Fibroblast of villous mesenchyme (primary cell): Measurements from ENCODE around the gene POU5F2. TPM values are rescaled to one million over a fixed set of nuclear protein-coding genes. Genes with fewer than 3 reads are reported as not detected.

ENCODE experiments used
- DNase-seq: peaks from one replicate; pipeline ENCODE4 v3.0.0-alpha.2; 2010; ENCODE audit warnings: low read depth
- H3K4me3 ChIP-seq: 2 replicates; pipeline ENCODE4 v1.5.1; 2011; ENCODE audit warnings: low read depth, mild to moderate bottlenecking, low read length
- CTCF ChIP-seq: IDR thresholded peaks from 2 replicates; pipeline ENCODE4 v1.5.1; 2012; ENCODE audit warnings: low read depth, mild to moderate bottlenecking, low read length; ENCODE audit not compliant: insufficient read depth
- total RNA-seq: library from RNA; depleted of rRNA; stranded (reverse); fragments of >200 nt; gene quantifications from 2 replicates; pipeline ENCODE4 v1.2.3, GENCODE V29; 2012

Gene POU5F2, protein sequence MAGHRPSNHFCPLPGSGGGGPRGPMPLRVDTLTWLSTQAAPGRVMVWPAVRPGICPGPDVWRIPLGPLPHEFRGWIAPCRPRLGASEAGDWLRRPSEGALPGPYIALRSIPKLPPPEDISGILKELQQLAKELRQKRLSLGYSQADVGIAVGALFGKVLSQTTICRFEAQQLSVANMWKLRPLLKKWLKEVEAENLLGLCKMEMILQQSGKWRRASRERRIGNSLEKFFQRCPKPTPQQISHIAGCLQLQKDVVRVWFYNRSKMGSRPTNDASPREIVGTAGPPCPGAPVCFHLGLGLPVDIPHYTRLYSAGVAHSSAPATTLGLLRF
- total RNA-seq: 1.3 and 2.2 TPM in 2 replicates

DNA sequence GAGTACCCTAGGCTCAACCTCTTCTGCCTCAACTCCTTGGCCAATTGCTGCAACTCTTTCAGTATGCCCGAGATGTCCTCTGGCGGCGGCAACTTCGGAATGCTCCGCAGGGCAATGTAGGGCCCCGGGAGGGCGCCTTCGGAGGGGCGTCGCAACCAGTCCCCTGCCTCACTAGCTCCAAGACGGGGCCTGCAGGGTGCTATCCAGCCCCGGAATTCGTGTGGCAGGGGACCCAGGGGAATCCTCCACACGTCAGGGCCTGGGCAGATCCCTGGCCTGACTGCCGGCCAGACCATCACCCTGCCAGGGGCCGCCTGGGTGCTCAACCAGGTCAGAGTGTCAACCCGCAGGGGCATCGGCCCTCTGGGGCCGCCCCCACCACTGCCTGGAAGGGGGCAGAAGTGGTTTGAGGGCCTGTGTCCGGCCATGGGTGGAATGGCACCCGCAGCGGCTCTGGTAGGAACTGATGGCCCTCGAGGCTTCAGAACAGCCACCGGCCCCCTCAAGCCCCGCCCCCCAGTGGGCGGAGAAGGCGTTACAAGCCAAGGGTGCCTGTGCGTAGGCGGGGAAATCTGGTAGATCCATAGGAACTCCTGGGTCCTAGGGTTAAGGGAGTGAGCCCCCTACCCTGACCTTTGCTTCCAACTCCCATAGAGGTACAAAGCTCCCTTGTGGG is at the start of gene POU5F2:
Gene POU5F2, minus strand, starts transcription at position 465 of the 676 bp plus-strand sequence. Its CDS starts 37 bp downstream, at position 428.
- H3K4me3 ChIP-seq: no peak within 1 kb of the TSS
- no peak for TF ChIP-seq CTCF
- no peak for DNase-seq

- no peak overlapping the region for H3K4me3 ChIP-seq
- TF ChIP-seq CTCF: no peak
- DNase-seq: peak; percentile 38
These were observed 49.0 kb upstream of the POU5F2 start for GRCh38 chr5:93790401-93790800.

GRCh38 chr5:93789173-93790067 is 48.0 kb upstream of the POU5F2 start:
- no peak for TF ChIP-seq CTCF
- H3K4me3 ChIP-seq: no peak overlapping the region
- DNase-seq: peak; percentile 75

DNA sequence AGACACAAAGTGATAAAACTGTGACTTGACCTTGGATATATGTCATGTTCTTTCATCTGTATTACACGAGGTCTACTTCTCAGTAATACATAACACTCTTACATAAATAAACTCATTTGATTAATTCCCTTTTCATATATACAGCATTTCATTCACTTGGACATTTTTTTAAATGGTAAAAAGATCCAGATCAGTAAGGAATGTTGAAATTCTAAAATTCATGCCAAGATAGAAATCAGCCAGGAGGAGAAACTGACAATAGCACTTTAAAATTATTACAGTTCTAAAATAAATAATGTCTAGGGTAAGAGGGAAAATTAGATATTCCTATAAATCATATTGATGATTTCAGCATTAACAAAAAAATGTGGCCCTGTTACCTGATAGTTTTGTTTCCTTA is 46.2 kb upstream of the POU5F2 start:
- TF ChIP-seq CTCF: no peak
- no peak for DNase-seq
- H3K4me3 ChIP-seq: no peak overlapping the region

DNA sequence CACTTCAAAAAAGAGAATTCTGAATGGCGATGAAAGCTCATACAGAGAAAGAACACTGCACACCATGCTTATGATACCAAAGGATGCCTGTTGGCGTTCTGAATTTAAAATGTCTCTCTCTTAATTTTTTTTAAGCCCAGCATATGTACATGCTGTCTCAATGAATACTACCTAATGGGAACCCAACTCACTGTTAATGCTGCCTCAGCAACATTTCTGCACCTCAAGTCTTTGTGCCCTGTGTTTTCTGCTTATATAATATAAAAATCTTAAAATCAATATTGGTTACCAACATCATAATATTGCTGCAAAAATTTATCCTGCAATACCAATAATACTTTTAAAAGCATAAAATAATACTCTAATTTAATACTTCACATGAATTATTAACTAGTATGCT is 44.1 kb upstream of the POU5F2 start:
- no peak overlapping the region for H3K4me3 ChIP-seq
- no peak for TF ChIP-seq CTCF
- no peak for DNase-seq

DNA sequence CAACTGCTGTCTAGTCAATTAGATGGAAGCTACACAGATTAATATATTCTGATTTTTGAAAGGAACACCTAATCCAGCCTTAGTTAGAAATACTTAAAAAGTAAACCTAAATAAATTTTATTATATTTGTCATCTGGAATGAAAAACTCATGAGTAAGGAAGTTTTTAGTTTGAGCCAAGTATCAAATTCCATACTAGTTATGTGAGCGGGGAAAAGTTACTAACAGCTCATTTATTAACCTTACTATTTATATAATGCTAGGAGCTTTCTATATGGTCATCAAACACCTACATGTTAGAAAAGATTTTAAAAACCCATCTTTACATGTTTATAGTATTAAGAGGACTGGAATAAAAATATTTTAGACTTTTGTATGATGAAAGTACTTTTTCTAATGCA is 41.6 kb upstream of the POU5F2 start:
- no peak overlapping the region for H3K4me3 ChIP-seq
- no peak for DNase-seq
- TF ChIP-seq CTCF: no peak
